Measurements from ENCODE around the gene DPH6. TPM values are rescaled to one million over a fixed set of nuclear protein-coding genes. Genes with fewer than 3 reads are reported as not detected.

DPH6 gene
- total RNA-seq, 1 donor from 2014 or later: 14.2 TPM

DNA sequence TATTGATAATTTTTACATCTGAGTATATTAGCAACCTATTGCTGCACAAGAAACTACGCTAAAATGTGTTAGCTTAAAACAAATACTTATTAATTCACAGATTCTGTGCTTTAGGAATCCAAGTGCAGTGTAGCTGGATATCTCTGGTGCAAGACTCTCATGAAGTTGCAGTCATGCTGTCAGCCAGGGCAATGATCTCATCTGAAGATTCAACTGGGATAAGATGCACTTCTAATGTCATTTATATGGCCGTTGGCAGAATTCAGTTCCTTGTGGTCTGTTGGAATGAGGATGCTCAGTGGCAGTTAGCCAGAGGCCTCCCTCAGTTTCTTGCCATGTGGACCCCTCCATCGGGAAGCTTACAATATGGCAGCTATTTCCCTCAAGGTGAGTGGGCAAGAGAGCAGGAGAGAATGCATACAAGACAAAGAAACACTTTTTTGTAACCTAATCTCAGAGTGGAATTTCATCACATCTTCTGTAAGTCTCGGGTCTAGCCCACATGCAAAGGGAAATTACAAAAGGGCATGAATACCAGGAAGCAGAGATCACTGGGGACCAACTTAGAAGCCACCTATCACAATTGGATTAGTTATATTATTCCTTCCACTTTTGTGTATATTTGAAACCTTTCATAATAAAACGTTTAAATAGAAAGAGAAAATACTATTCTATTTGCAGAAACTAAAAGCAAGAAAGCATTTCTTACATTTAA, 61.6 kb downstream of the DPH6 start:
- peaks cover 3% of the 10 kb centered on the region for H3K4me1 Mint-ChIP-seq (ENCODE audit: low read depth, unreplicated experiment)
- peaks cover 22% of the 10 kb centered on the region for H3K36me3 Mint-ChIP-seq (ENCODE audit: unreplicated experiment)

DNA sequence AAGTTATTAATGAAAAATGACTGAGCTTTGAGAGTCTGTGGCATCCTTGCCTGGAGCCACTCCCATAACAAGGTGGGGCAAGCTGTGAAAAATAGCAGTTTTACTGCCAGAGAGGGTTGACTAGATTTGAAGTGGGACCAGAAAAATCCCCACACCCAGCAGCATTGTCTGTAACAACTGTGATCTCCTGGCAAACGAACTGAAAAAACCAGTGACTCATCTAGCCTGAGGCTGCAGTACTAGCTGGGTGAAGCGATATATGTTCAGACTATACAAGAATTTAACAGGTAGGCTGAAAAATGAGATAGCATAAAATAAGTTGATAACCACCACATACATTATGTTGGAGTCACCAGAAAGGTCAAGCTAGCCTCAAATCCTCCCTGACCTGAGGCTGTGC, 64.0 kb downstream of the DPH6 start:
- Mint-ChIP-seq H3K4me1 (ENCODE audit: low read depth, unreplicated experiment) (peaks cover 7% of the 10 kb centered on the region), H3K36me3 (ENCODE audit: unreplicated experiment) (peaks cover 11% of the 10 kb centered on the region), H3K4me3 (ENCODE audit: unreplicated experiment) (no peak overlapping the region), H3K27ac (ENCODE audit: unreplicated experiment) (no peak overlapping the region), H3K9me3 (ENCODE audit: unreplicated experiment) (peaks cover 10% of the 10 kb centered on the region), H3K27me3 (ENCODE audit: unreplicated experiment) (peaks cover 4% of the 10 kb centered on the region)
- no peak for DNase-seq
- TF ChIP-seq, protein P1, sequence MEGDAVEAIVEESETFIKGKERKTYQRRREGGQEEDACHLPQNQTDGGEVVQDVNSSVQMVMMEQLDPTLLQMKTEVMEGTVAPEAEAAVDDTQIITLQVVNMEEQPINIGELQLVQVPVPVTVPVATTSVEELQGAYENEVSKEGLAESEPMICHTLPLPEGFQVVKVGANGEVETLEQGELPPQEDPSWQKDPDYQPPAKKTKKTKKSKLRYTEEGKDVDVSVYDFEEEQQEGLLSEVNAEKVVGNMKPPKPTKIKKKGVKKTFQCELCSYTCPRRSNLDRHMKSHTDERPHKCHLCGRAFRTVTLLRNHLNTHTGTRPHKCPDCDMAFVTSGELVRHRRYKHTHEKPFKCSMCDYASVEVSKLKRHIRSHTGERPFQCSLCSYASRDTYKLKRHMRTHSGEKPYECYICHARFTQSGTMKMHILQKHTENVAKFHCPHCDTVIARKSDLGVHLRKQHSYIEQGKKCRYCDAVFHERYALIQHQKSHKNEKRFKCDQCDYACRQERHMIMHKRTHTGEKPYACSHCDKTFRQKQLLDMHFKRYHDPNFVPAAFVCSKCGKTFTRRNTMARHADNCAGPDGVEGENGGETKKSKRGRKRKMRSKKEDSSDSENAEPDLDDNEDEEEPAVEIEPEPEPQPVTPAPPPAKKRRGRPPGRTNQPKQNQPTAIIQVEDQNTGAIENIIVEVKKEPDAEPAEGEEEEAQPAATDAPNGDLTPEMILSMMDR (IDR thresholded peaks at IDR 0.05; ENCODE audit: partially characterized antibody, unreplicated experiment): no peak

More for the DNA sequence above, 61.6 kb downstream of the DPH6 start:
- TF ChIP-seq, protein P1 (IDR thresholded peaks at IDR 0.05; ENCODE audit: partially characterized antibody, unreplicated experiment): no peak
- Mint-ChIP-seq H3K9me3 (ENCODE audit: unreplicated experiment) (peaks cover 20% of the 10 kb centered on the region), H3K4me3 (ENCODE audit: unreplicated experiment) (no peak overlapping the region), H3K27ac (ENCODE audit: unreplicated experiment) (no peak overlapping the region), H3K27me3 (ENCODE audit: unreplicated experiment) (peaks cover 3% of the 10 kb centered on the region)
- DNase-seq: no peak

DNA sequence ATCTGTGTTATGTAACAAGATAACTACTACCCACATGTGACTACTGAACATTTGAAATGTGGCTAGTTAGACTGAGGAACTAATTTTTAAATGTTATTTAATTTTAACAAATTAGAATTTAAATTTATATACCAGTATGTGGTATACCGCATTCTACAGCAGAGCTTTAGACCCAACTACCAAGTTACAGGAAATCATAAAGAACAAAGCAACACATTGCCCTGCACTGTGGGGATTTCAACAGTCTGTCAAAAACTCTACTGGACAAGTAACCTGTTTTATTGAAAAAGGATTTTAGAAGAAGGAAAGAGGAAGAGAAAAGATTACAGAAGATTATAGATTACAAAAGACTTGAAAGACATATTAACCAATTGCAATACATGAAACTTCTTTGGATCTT, 64.9 kb downstream of the DPH6 start:
- peaks cover 1% of the 10 kb centered on the region for H3K27me3 Mint-ChIP-seq (ENCODE audit: unreplicated experiment)
- peaks cover 4% of the 10 kb centered on the region for H3K9me3 Mint-ChIP-seq (ENCODE audit: unreplicated experiment)
- H3K4me3 Mint-ChIP-seq (ENCODE audit: unreplicated experiment): no peak overlapping the region
- no peak for DNase-seq
- peaks cover 4% of the 10 kb centered on the region for H3K36me3 Mint-ChIP-seq (ENCODE audit: unreplicated experiment)
- no peak overlapping the region for H3K27ac Mint-ChIP-seq (ENCODE audit: unreplicated experiment)
- TF ChIP-seq, protein P1 (IDR thresholded peaks at IDR 0.05; ENCODE audit: partially characterized antibody, unreplicated experiment): no peak
- H3K4me1 Mint-ChIP-seq (ENCODE audit: low read depth, unreplicated experiment): peaks cover 7% of the 10 kb centered on the region

DNA sequence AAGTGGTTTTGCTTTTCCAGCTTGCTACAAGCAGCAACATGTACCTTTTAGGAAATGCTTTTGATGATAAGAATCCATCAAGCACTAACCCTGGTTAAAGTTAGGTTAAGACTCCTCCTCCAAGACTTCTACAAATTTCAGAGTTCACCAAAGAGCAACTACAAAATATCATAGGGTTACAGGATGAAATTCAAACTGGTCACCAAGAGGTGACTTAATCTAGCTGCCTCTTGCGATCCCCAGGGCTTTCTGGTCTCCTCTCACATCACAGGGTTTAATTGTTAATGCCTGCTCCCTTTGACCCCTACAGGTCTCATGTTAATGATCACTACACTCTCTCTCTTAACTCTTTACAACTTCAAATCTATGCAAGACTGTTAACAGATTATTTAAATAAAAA, 66.5 kb downstream of the DPH6 start:
- Mint-ChIP-seq H3K27me3 (ENCODE audit: unreplicated experiment) (peaks cover 1% of the 10 kb centered on the region), H3K9me3 (ENCODE audit: unreplicated experiment) (peaks cover 1% of the 10 kb centered on the region), H3K36me3 (ENCODE audit: unreplicated experiment) (no peaks in the 10 kb centered on the region), H3K4me1 (ENCODE audit: low read depth, unreplicated experiment) (peaks cover 7% of the 10 kb centered on the region), H3K4me3 (ENCODE audit: unreplicated experiment) (no peak overlapping the region), H3K27ac (ENCODE audit: unreplicated experiment) (no peak overlapping the region)
- TF ChIP-seq, protein P1 (IDR thresholded peaks at IDR 0.05; ENCODE audit: partially characterized antibody, unreplicated experiment): no peak
- DNase-seq: no peak
